GM03348 (cell line): Measurements from ENCODE around the gene SNTA1.
A peak's percentile ranks its signal among the peaks of the same experiment; 100 is the strongest.
"Not testable (repeated sequence)": the region's sequence is repeated elsewhere in the genome, so short reads cannot be mapped to it uniquely, and the experiment has no call there.

Experiments used
- DNase-seq: peaks from one replicate; pipeline ENCODE4 v3.0.0; 2012; ENCODE audit warnings: low spot score

Gene SNTA1

DNA sequence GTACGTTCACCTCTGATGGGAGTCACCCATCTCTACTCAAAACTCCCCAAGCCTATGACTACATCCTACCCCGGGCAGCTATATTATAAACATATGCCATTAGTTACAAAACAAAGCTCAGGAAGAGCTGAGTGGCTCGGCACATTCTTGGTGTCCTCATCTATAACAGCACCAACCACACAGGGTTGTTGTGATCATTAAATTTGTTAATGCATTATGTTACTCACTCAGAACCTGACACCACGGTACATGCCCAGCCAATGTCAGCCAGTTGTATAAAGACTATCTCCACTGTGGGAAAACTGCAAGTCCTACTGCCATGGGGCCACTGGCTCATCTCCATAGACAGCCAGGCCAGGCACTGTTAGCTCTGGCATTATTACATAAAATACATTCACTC lies 50.0 kb downstream of the SNTA1 start:
- DNase-seq: no peak

DNA sequence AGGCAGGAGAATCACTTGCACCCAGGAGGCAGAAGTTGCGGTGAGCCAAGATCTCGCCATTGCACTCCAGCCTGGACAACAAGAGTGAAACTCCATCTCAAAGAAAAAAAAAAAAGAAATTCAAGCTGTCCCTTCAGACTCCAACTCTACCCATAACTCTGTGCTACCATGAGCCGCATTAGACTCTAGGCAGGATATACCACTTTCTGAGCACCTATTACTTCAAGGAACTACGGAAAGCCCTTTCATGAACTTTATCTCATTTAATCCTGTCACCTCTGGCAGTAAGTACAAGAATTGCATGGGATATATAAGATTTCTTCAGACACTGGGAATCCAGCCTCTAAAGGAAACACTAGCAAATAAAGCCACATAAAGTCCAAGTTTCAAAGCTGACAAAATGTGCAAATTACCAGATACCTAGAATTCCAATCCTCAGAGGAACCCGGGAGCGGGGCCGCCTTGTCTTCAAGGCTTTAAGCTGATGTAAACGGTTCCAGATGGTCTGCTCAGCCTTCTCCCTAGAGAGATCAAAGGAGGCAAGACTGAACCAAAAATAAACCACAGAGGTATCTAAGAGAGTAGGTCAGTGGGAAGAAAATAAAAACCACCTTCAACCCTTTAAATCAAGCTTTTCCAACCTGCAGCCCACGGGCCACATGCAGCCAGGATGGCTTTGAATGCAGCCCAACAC lies 51.7 kb downstream of the SNTA1 start:
- DNase-seq: peak; percentile 93

GRCh38 chr20:33389326-33389725 lies 54.2 kb downstream of the SNTA1 start:
- DNase-seq: not testable (repeated sequence)

GRCh38 chr20:33388268-33388667 lies 55.3 kb downstream of the SNTA1 start:
- DNase-seq: no peak

DNA sequence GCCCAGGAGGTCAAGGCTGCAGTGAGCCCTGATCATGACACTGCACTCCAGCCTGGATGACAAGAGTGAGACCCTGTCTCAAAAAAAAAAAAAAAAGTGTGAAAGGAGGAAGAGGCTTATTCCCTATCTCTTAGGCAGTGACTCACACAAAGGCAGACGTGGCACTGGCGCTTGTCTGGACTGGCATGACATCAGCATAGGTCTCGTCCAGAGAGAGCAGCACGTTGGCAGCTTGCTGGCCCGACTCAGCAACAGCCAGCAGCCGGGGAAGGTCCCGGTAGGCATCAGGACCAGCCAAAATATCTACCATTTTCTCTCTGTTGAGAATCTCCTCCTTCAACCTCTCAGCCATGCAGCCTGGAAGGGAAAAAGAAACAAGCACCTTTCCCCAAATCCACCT lies 56.4 kb downstream of the SNTA1 start:
- DNase-seq: peak; percentile 48

DNA sequence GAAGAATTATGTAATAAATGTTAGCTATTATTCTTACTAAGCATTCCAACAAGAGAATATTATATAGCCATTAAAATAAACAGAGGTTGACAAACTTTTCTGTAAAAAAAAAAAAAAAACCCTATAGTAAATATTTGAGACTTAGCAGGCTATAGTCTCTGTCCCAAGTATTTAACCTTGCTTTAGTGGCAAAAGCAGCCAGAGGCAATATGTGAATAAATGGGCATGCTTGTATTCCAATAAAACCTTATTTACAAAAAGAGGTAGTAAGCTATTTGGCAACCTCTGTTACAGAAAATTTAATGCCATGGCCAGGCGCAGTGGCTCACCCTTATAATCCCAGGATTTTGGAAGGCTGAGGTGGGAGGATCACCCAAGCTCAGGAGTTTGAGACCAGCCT lies 56.9 kb downstream of the SNTA1 start:
- no peak for DNase-seq

GRCh38 chr20:33377366-33377765 lies 66.2 kb downstream of the SNTA1 start:
- no peak for DNase-seq

GRCh38 chr20:33373735-33374605 lies 69.6 kb downstream of the SNTA1 start:
- peak; percentile 37 for DNase-seq

DNA sequence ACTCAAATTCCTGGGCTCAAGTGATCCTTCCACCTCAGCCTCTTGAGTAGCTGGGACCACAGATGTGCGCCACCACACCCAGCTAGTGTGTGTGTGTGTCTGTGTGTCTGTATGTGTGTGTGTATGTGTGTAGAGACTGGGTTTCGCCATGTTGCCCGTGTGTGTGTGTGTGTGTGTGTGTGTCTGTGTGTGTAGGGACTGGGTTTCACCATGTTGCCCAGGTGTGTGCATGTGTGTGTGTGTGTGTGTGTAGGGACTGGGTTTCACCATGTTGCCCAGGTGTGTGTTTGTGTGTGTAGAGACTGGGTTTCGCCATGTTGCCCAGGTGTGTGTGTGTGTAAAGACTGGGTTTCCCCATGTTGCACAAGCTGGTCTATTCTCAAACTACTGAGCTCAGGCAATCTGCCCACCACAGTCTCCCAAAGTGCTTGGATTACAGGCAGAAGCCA lies 70.5 kb downstream of the SNTA1 start:
- DNase-seq: no peak

- DNase-seq: no peak
These were observed 73.3 kb downstream of the SNTA1 start for GRCh38 chr20:33370291-33370690.

- no peak for DNase-seq
These were observed 80.7 kb downstream of the SNTA1 start for GRCh38 chr20:33362898-33363297.

- DNase-seq: no peak
These were observed 83.9 kb downstream of the SNTA1 start for GRCh38 chr20:33359399-33360261.
